ENCODE results near the gene EML4. TPM values are rescaled to one million over a fixed set of nuclear protein-coding genes. Genes with fewer than 3 reads are reported as not detected.

Gene EML4
- total and polyA plus RNA-seq, 9 of the 15 experiments (the other 6 are each of a cell fraction or from before 2014, with no cell fraction given): 14.7 to 48.3 (median 36.5) TPM

GRCh38 chr2:42249284-42249683 is 80.1 kb downstream of the EML4 start:
- Histone ChIP-seq H3K36me3 (ENCODE audit: control insufficient read depth, insufficient read depth, low read length) (peaks cover 17% of the 10 kb centered on the region; the same call in 2 of the 3 replicates), H3K9me1 (ENCODE audit: control insufficient read depth, insufficient read depth, low read length) (no peaks in the 10 kb centered on the region), H3K79me2 (ENCODE audit: control insufficient read depth, insufficient read depth, low read length) (no peaks in the 10 kb centered on the region), H2AFZ (ENCODE audit: low read depth, low read length) (no peak overlapping the region), H3K27ac (ENCODE audit: extremely low read depth, low read depth, low read length) (no peak overlapping the region), H3K4me1 (replicated peaks in 1 of 2; ENCODE audit: control insufficient read depth in 2 of 2, insufficient read depth in 2 of 2, low read length in 2 of 2) (no peaks in the 10 kb centered on the region; a peak in 1 of 5 replicates), H4K20me1 (replicated peaks; ENCODE audit: control insufficient read depth, insufficient read depth, low read length) (no peaks in the 10 kb centered on the region), H3K9me3 (replicated peaks; ENCODE audit: control insufficient read depth, insufficient read depth, low read depth, low read length) (no peaks in the 10 kb centered on the region), H3K4me3 (no peak overlapping the region), H3K4me2 (ENCODE audit: insufficient read depth, low read length) (no peak overlapping the region), H3K9ac (ENCODE audit: insufficient read depth in 1 of 2, low read depth in 2 of 2, low read length in 2 of 2) (no peak overlapping the region), H3K27me3 (ENCODE audit: control insufficient read depth in 2 of 2, insufficient read depth in 2 of 2, low read length in 2 of 2) (no peaks in the 10 kb centered on the region)
- BruUV-seq (replicated peaks): no TSS peak
- in situ Hi-C loops (cut with MboI) (no loop called here), intact Hi-C loops (cut with micrococcal nuclease) (loop anchor here (5.0 kb wide), 1 partner anchor 113 kb away; the partner anchor contains the start of gene COX7A2L)
- CTCF ChIA-PET (ENCODE audit: low intra/inter-chr PET ratio): no interaction called here
- FAIRE-seq: no peak
- no peak for TF ChIP-seq RBM15 (IDR thresholded peaks at IDR 0.05; ENCODE audit: insufficient read depth, low read length)
- TF ChIP-seq TGIF2 (CRISPR knock-in tag; IDR thresholded peaks at IDR 0.05): no peak
- no peak for TF ChIP-seq ZNF785 (CRISPR knock-in tag; IDR thresholded peaks at IDR 0.05)
- TF ChIP-seq ZNF174 (CRISPR knock-in tag; IDR thresholded peaks at IDR 0.05): no peak
- no peak for ATAC-seq
- 70% methylated on average over 2 of the region's 2 CpGs for WGBS (ENCODE audit: insufficient coverage, low coverage, missing lambda C conversion rate)
- DNase-seq (ENCODE audit: extremely low read depth in 1 of 4, low spot score in 3 of 4): no peak
- POLR2A ChIA-PET: no interaction called here

DNA sequence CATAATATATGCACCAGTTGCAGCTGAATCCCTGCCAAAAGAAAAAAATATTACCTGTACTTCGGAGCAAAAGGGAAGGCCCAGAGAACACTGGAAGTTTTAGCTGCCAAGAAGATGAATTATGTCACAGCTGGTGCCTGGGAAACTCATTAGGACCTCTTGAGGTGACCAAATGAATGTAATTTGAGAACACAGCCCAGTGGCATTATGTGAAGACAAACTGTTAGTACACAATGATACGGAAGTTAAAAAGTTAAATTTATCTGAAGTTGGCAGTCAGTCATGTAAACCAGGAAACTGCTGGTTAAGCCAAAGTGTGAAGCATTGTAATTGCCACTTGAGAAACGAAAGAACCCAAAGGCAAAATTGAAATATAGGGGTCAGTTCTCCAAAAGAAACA is 80.7 kb downstream of the EML4 start:
- 40% methylated on average over 3 of the region's 3 CpGs for WGBS (ENCODE audit: insufficient coverage, low coverage, missing lambda C conversion rate)
- CTCF ChIA-PET (ENCODE audit: low intra/inter-chr PET ratio): interaction anchor here (0.8 kb wide), 1 partner anchor 560 kb away, joined by 3 read pairs; no protein-coding TSS in a partner anchor
- H3K4me2 ChIP-seq (ENCODE audit: insufficient read depth, low read length): no peak overlapping the region
- peaks cover 17% of the 10 kb centered on the region; the same call in 2 of the 3 replicates for H3K36me3 ChIP-seq (ENCODE audit: control insufficient read depth, insufficient read depth, low read length)
- FAIRE-seq (no peak), ATAC-seq (no peak), DNase-seq (ENCODE audit: extremely low read depth in 1 of 4, low spot score in 3 of 4) (peak in 1 of 4 experiments; percentile 6)
- H3K79me2 ChIP-seq (ENCODE audit: control insufficient read depth, insufficient read depth, low read length): no peaks in the 10 kb centered on the region
- H4K20me1 ChIP-seq (replicated peaks; ENCODE audit: control insufficient read depth, insufficient read depth, low read length): no peaks in the 10 kb centered on the region
- H2AFZ ChIP-seq (ENCODE audit: low read depth, low read length): no peak overlapping the region
- no peaks in the 10 kb centered on the region for H3K27me3 ChIP-seq (ENCODE audit: control insufficient read depth in 2 of 2, insufficient read depth in 2 of 2, low read length in 2 of 2)
- H3K9ac ChIP-seq (ENCODE audit: insufficient read depth in 1 of 2, low read depth in 2 of 2, low read length in 2 of 2): no peak overlapping the region
- no peaks in the 10 kb centered on the region; a peak in 1 of 5 replicates for H3K4me1 ChIP-seq (replicated peaks in 1 of 2; ENCODE audit: control insufficient read depth in 2 of 2, insufficient read depth in 2 of 2, low read length in 2 of 2)
- TF ChIP-seq PTBP1 (IDR thresholded peaks at IDR 0.05; ENCODE audit: low read depth, low read length) (no peak), TRIM28 (IDR thresholded peaks at IDR 0.05) (no peak), MEIS2 (IDR thresholded peaks at IDR 0.05; ENCODE audit: partially characterized antibody) (peak; percentile 89), NR2C1 (IDR thresholded peaks at IDR 0.05) (no peak), NR2C1 (tag; IDR thresholded peaks at IDR 0.05) (no peak)
- TF ChIP-seq, protein P1, sequence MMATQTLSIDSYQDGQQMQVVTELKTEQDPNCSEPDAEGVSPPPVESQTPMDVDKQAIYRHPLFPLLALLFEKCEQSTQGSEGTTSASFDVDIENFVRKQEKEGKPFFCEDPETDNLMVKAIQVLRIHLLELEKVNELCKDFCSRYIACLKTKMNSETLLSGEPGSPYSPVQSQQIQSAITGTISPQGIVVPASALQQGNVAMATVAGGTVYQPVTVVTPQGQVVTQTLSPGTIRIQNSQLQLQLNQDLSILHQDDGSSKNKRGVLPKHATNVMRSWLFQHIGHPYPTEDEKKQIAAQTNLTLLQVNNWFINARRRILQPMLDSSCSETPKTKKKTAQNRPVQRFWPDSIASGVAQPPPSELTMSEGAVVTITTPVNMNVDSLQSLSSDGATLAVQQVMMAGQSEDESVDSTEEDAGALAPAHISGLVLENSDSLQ (IDR thresholded peaks at IDR 0.05): peak; percentile 59
- TF ChIP-seq, protein P2, sequence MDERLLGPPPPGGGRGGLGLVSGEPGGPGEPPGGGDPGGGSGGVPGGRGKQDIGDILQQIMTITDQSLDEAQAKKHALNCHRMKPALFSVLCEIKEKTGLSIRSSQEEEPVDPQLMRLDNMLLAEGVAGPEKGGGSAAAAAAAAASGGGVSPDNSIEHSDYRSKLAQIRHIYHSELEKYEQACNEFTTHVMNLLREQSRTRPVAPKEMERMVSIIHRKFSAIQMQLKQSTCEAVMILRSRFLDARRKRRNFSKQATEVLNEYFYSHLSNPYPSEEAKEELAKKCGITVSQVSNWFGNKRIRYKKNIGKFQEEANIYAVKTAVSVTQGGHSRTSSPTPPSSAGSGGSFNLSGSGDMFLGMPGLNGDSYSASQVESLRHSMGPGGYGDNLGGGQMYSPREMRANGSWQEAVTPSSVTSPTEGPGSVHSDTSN (CRISPR knock-in tag; IDR thresholded peaks at IDR 0.05; ENCODE audit: low read depth): no peak
- TF ChIP-seq, protein P2 (tag; conservative IDR thresholded peaks at IDR 0.05; ENCODE audit: low read depth): peak; percentile 88
- intact Hi-C loops (cut with micrococcal nuclease) (loop anchor here (5.0 kb wide), 1 partner anchor 112 kb away; the partner anchor contains the start of gene COX7A2L), in situ Hi-C loops (cut with MboI) (no loop called here)
- POLR2A ChIA-PET: no interaction called here
- H3K9me3 ChIP-seq (replicated peaks; ENCODE audit: control insufficient read depth, insufficient read depth, low read depth, low read length): no peaks in the 10 kb centered on the region
- H3K9me1 ChIP-seq (ENCODE audit: control insufficient read depth, insufficient read depth, low read length): no peaks in the 10 kb centered on the region
- BruUV-seq (replicated peaks): no TSS peak
- H3K4me3 ChIP-seq: no peak overlapping the region
- H3K27ac ChIP-seq (ENCODE audit: extremely low read depth, low read depth, low read length): no peak overlapping the region
